Transverse colon (tissue), 4 donors: ENCODE results near the gene SMIM1. TPM values are rescaled to one million over a fixed set of nuclear protein-coding genes. Genes with fewer than 3 reads are reported as not detected.

Source experiments
- DNase-seq: peaks from one replicate; pipeline ENCODE4 v3.0.0-alpha.2; 2019
- H3K27ac ChIP-seq, 4 donors: fragments of 200-600 bp; sonication (generic); 2 replicates each; pipeline ENCODE4 v1.5.1; 2016 to 2018; ENCODE audit warnings: inconsistent platforms in 4 of 4
- H3K27me3 ChIP-seq: fragments of 200-600 bp; sonication (generic); 2 replicates; pipeline ENCODE4 v1.5.1; 2017; ENCODE audit warnings: inconsistent platforms
- H3K36me3 ChIP-seq, 4 donors: fragments of 200-600 bp; sonication (generic); 2 replicates each; pipeline ENCODE4 v1.5.1; 2017 to 2019; ENCODE audit warnings: inconsistent platforms in 4 of 4
- H3K4me1 ChIP-seq, 4 donors: fragments of 200-600 bp; sonication (generic); 2 replicates each; pipeline ENCODE4 v1.5.1; 2017 to 2020; ENCODE audit warnings: inconsistent platforms in 4 of 4
- H3K4me3 ChIP-seq, 4 donors: fragments of 200-600 bp; sonication (generic); 1 replicate in 1 of 4; 2 replicates in 3 of 4; pipeline versions ENCODE4 v1.5.1 to v1.6.1; 2017 to 2019; ENCODE audit warnings: inconsistent platforms in 4 of 4
- H3K9me3 ChIP-seq, 2 donors: fragments of 200-600 bp; sonication (generic); 2 replicates each; pipeline ENCODE4 v1.5.1; 2017 to 2019; ENCODE audit warnings: inconsistent platforms in 2 of 2
- EP300 ChIP-seq: sonication (generic); formaldehyde crosslinking; IDR thresholded peaks from one replicate; pipeline ENCODE4 v1.6.1; 2017; ENCODE audit warnings: antibody characterized with exemption, low read depth
- POLR2A ChIP-seq: fragments of 450-650 bp; IDR thresholded peaks from one replicate; pipeline ENCODE4 v1.6.1; 2016; ENCODE audit warnings: antibody characterized with exemption, mild to moderate bottlenecking, moderate library complexity
- POLR2AphosphoS5 ChIP-seq, 3 donors: sonication (generic); formaldehyde crosslinking; IDR thresholded peaks; one replicate each; pipeline ENCODE4 v1.6.1; 2016; ENCODE audit warnings: antibody characterized with exemption in 3 of 3
- WGBS, 2 donors: methylation state at CpG; one replicate each; pipeline ENCODE4 v1.1.5; 2018; ENCODE audit warnings: low coverage in 1 of 2; 5-methylcytosine and 5-hydroxymethylcytosine counted together
- in situ Hi-C, 4 donors: fragments of 200-750 bp; cut with MboI; loops; one replicate each; pipeline versions ENCODE4 v1.15.0 to v1.15.1; 2017; ENCODE audit warnings: low sequenced_read_pairs in 3 of 4, low pct_ligation_motif_present in 1 of 4, low pct_unique_long_range_greater_than_20kb in 1 of 4
- intact Hi-C: fragments of 100-400 bp; cut with DNase I; formaldehyde crosslinking; loops from one replicate; pipeline ENCODE4 v1.15.1; 2023; ENCODE audit warnings: low total_unique reads
- total RNA-seq, 4 donors: library from RNA; depleted of rRNA; stranded (reverse); fragments of >200 nt; gene quantifications; one replicate each; pipeline ENCODE4 v1.1.0, GENCODE V29; 2016
- TF ChIP-seq, protein P1 (sequence below), 5 experiments: fragments of 200-600 bp in 3 of 5; fragments of 450-650 bp in 2 of 5; sonication (generic) in 3 of 5; IDR thresholded peaks; 1 replicate in 2 of 5; 2 replicates in 3 of 5; pipeline ENCODE4 v1.5.1; 2016 to 2017; ENCODE audit warnings: antibody characterized with exemption in 5 of 5, inconsistent platforms in 3 of 5, mild to moderate bottlenecking in 2 of 5, moderate library complexity in 1 of 5

The SMIM1 gene
- total RNA-seq, 4 donors from 2014 or later: not detected

GRCh38 chr1:3770047-3770765 lies 2.3 kb upstream of the SMIM1 start:
- intact Hi-C loops: no loop called here
- H3K4me3 ChIP-seq: no peak overlapping the region
- in situ Hi-C loops: no loop called here
- peaks cover 2 to 22% (median 16%) of the 10 kb centered on the region in 4 donors for H3K4me1 ChIP-seq
- DNase-seq: no peak
- 92% methylated on average over 6 to 16 of the region's 16 CpGs for WGBS, 2 donors
- no peak overlapping the region for H3K27ac ChIP-seq
- H3K27me3 ChIP-seq: peaks cover 21% of the 10 kb centered on the region
- TF ChIP-seq POLR2AphosphoS5 (IDR thresholded peaks at IDR 0.05) (no peak), EP300 (no peak), POLR2A (no peak)
- TF ChIP-seq, protein P1, sequence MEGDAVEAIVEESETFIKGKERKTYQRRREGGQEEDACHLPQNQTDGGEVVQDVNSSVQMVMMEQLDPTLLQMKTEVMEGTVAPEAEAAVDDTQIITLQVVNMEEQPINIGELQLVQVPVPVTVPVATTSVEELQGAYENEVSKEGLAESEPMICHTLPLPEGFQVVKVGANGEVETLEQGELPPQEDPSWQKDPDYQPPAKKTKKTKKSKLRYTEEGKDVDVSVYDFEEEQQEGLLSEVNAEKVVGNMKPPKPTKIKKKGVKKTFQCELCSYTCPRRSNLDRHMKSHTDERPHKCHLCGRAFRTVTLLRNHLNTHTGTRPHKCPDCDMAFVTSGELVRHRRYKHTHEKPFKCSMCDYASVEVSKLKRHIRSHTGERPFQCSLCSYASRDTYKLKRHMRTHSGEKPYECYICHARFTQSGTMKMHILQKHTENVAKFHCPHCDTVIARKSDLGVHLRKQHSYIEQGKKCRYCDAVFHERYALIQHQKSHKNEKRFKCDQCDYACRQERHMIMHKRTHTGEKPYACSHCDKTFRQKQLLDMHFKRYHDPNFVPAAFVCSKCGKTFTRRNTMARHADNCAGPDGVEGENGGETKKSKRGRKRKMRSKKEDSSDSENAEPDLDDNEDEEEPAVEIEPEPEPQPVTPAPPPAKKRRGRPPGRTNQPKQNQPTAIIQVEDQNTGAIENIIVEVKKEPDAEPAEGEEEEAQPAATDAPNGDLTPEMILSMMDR (IDR thresholded peaks at IDR 0.05): no peak
- H3K9me3 ChIP-seq: no peaks in the 10 kb centered on the region
- no peaks in the 10 kb centered on the region for H3K36me3 ChIP-seq

DNA sequence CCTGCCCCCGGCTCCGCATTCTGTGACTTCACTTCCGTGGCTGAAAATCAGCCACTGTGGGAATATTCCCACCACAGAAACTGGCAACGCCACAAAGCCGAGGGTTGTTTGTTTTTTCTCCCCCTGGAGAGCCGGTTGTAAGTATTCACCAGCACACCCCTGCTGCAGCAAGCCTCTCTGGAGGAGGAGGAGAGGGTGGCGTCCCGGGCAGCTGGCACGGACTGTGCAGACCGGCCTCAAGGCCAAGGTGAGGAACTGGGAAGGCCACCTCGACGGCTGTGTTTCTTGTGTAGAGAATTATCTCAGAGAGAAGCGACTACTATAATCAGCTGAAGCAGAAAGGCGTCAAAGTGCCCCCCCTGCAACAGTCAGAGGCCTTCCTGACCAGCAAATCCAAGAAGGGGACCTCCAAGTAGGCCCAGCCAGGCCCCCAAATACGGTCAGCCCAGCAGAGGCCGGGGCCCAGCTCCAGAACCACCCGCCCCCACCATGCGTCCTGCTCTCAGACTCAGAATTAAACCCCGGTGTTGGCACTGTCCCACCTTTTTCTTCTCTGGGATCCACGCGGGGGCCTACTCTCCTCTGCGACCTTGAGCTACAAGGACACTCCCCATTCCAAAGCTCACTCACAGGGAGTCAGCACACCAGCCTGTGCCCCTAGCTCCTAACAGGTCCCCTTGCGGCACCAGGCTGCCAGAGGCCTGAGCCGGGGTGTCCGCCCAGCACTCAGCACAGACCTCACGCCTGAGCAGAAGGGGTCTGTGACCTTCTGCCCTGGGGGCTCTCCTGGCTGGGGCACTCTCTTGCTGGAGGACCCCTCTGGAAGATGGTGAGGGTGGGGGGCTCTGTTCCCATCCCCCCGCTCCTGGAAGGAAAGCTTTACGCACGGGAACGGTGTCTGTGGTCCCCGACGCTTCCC lies 1.2 kb upstream of the SMIM1 start:
- Histone ChIP-seq H3K36me3 (no peaks in the 10 kb centered on the region), H3K27ac (peak overlapping the region in 3 of 4 donors; percentile 11 to 72 (median 53)), H3K4me3 (peak overlapping the region; percentile 35 to 71 (median 68)), H3K9me3 (no peaks in the 10 kb centered on the region), H3K27me3 (peaks cover 21% of the 10 kb centered on the region), H3K4me1 (peaks cover 9 to 34% (median 27%) of the 10 kb centered on the region in 4 donors)
- WGBS, 2 donors: 54% methylated on average over 32 of the region's 32 CpGs; no CpG with 5 or more reads in 1 of the 2 donors
- in situ Hi-C loops: no loop called here
- TF ChIP-seq POLR2AphosphoS5 (IDR thresholded peaks at IDR 0.05): no peak
- no peak for TF ChIP-seq EP300
- TF ChIP-seq POLR2A: no peak
- TF ChIP-seq, protein P1 (IDR thresholded peaks at IDR 0.05): no peak
- intact Hi-C loops: no loop called here
- no peak for DNase-seq

DNA sequence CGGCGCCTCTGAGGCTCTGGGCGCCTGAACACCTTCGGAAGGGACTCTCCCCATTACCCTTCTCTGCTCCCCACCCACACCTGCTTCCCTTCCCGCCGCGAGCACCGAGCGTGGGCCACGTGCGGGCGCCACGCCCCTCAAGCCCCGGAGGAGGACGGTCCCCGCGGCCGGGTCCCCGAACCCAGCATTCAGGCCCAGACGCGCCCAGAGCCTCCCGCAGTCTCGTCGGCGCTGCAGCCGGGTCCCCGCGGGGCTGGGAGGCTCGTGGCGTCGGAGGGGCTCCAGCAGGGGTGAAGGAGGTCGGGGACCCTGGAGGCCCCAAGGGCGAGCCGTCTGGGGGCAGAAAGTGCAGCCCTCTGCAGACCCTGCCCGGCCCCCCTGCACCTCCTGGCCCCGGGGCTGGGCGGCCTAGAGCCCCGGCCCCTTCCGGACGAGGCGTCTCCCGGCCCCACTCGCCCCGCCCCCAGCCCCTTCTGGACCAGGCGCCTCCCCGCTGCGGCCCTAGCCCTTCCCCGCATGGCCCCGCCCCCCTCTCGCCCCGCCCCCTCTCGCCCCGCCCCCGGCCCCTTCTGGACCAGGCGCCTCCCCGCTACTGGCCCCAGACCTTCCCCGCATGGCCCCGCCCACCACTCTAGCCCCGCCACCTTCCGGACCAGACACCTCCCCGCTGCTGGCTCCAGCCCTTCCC lies 378 bp upstream of the SMIM1 start:
- H3K27me3 ChIP-seq: peaks cover 21% of the 10 kb centered on the region
- in situ Hi-C loops: no loop called here
- H3K4me3 ChIP-seq: peak overlapping the region; percentile 35 to 76 (median 68)
- intact Hi-C loops: no loop called here
- H3K4me1 ChIP-seq: peaks cover 9 to 36% (median 27%) of the 10 kb centered on the region in 4 donors
- H3K27ac ChIP-seq: peak overlapping the region; percentile 55 to 86 (median 65)
- peak in 1 of 3 donors; percentile 24 for TF ChIP-seq POLR2AphosphoS5 (IDR thresholded peaks at IDR 0.05)
- no peak for TF ChIP-seq EP300
- no peak for TF ChIP-seq POLR2A
- no peaks in the 10 kb centered on the region for H3K36me3 ChIP-seq
- WGBS, 2 donors: 1% methylated on average over 34 of the region's 61 CpGs; no CpG with 5 or more reads in 1 of the 2 donors
- H3K9me3 ChIP-seq: no peaks in the 10 kb centered on the region
- peak; percentile 96 for DNase-seq

GRCh38 chr1:3773572-3774275 lies 1.2 kb downstream of the SMIM1 start:
- peaks cover 9 to 36% (median 27%) of the 10 kb centered on the region in 4 donors for H3K4me1 ChIP-seq
- in situ Hi-C loops: no loop called here
- peak overlapping the region in 1 of 4 donors; percentile 86 for H3K27ac ChIP-seq
- H3K4me3 ChIP-seq: no peak overlapping the region
- TF ChIP-seq POLR2A: no peak
- TF ChIP-seq POLR2AphosphoS5 (IDR thresholded peaks at IDR 0.05): no peak
- intact Hi-C loops: no loop called here
- 81% methylated on average over 9 of the region's 16 CpGs; no CpG with 5 or more reads in 1 of the 2 donors for WGBS, 2 donors
- H3K9me3 ChIP-seq: no peaks in the 10 kb centered on the region
- H3K36me3 ChIP-seq: no peaks in the 10 kb centered on the region
- peaks cover 21% of the 10 kb centered on the region for H3K27me3 ChIP-seq
- DNase-seq: no peak
